HG03159 (cell line): ENCODE data around the gene GGA1.
"Not testable (repeated sequence)": the region's sequence is repeated elsewhere in the genome, so short reads cannot be mapped to it uniquely, and the experiment has no call there.

Experiments used
- ATAC-seq: cut with Tn5 transposase; IDR thresholded peaks from one replicate; pipeline ENCODE4 v1.9.1; 2021; ENCODE audit warnings: mild to moderate bottlenecking, moderate library complexity; ENCODE audit not compliant: unreplicated experiment

The GGA1 gene

GRCh38 chr22:37607010-37607934 lies 1.4 kb upstream of the GGA1 start:
- ATAC-seq: no peak

- ATAC-seq: no peak
These were observed 628 bp upstream of the GGA1 start for GRCh38 chr22:37607935-37608476.

- no peak for ATAC-seq
These were observed 862 bp downstream of the GGA1 start for GRCh38 chr22:37609240-37610152.

DNA sequence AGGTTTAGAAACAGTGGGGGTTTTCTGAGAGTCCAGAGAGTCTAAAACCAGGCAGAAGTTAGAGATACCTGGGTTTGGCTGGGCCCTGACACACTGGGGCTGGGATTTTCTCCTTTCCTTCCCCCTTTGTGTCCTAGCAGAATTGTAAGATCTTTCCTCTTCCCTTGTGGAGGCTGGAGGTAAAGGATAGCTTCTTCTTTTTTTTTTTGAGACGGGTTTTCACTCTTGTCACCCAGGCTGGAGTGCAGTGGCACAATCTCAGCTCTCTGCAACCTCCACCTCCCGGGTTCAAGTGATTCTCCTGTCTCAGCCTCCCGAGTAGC lies 1.5 kb downstream of the GGA1 start:
- ATAC-seq: not testable (repeated sequence)

- no peak for ATAC-seq
These were observed 2.0 kb downstream of the GGA1 start for GRCh38 chr22:37610480-37611129.

GRCh38 chr22:37611207-37611606 lies 2.6 kb downstream of the GGA1 start:
- no peak for ATAC-seq

DNA sequence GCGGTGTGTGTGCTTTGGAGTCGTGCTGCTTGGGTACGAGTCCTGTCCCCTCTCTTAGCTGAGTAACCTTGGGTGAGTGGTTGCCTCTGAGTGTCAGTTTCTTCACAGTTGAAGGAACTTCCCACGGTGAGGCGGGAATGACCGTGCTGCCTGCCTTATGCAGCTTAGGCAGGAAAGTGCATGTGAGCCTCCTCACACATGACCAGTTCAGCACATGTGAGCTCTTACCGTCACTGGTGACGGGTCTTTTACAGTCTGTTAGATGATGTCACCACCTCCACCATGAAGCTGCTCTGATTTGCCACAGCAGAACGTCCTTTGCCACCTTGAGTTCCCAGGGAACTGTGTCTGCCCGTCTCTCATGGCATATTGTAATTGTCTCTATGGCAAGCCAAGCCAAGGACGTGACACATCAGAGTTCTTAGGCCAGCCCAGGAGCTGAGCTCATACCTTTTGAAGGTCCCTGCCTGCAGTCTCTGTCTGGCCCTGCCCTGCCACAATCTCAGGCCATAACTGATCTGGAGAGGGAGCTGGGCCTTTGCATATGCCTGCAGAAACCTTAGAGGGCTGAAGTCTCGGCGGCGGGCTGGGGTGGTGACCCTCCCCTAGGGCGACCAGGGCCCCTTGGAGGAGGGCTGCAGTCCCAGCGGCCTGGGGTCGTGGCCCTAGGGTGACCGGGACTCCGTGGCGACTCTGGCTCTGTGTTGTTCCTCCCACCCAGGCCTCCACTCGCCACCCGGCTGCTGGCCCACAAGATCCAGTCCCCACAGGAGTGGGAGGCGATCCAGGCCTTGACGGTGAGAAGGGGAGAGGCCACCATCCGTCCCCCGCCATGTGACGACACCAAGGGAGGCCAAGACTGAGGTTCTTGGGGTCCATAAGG lies 7.8 kb downstream of the GGA1 start:
- ATAC-seq: no peak

GRCh38 chr22:37617431-37617830 lies 8.8 kb downstream of the GGA1 start:
- no peak for ATAC-seq

- no peak for ATAC-seq
These were observed 9.5 kb downstream of the GGA1 start for GRCh38 chr22:37618072-37618656.

- ATAC-seq: no peak
These were observed 10.0 kb downstream of the GGA1 start for GRCh38 chr22:37618674-37619073.

DNA sequence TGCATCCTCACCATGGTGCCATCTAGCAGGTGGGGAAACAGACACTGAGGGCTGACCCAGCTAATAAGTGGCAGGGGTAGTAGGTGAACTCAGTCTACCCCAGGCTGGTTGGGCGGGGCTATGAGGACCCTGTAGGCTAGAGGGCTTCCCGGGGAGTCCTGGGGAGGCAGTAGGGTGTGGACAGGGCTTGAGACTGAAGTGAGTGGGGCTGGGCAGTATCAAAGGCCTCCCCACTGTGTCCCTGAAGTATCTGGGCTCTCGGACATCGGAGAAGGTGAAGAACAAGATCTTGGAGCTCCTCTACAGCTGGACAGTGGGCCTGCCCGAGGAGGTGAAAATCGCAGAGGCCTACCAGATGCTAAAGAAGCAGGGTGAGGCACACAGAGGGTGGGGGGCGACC lies 11.4 kb downstream of the GGA1 start:
- ATAC-seq: no peak

GRCh38 chr22:37621352-37621860 lies 12.8 kb downstream of the GGA1 start:
- no peak for ATAC-seq

GRCh38 chr22:37623075-37624016 lies 14.7 kb downstream of the GGA1 start:
- no peak for ATAC-seq

- ATAC-seq: no peak
These were observed 15.4 kb downstream of the GGA1 start for GRCh38 chr22:37624017-37624365.

- ATAC-seq: no peak
These were observed 16.2 kb downstream of the GGA1 start for GRCh38 chr22:37624876-37625275.

GRCh38 chr22:37625737-37626136 lies 17.1 kb downstream of the GGA1 start:
- no peak for ATAC-seq

GRCh38 chr22:37626144-37626543 lies 17.5 kb downstream of the GGA1 start:
- ATAC-seq: no peak

GRCh38 chr22:37626556-37627075 lies 18.0 kb downstream of the GGA1 start:
- ATAC-seq: no peak
